RWPE2 (cell line): ENCODE data around the gene JMJD7.

ENCODE experiments used
- ATAC-seq: fragments of 200-7000 bp; cut with Tn5 transposase; 3 replicates; pipeline ENCODE4 v1.9.1; 2021; ENCODE audit warnings: low read depth
- DNase-seq: peaks from one replicate; pipeline ENCODE4 v3.0.0-alpha.2; 2020; ENCODE audit warnings: low spot score
- H3K27ac ChIP-seq: fragments of 450-650 bp; 2 replicates; pipeline ENCODE4 v1.5.1; 2017; ENCODE audit warnings: mild to moderate bottlenecking; ENCODE audit not compliant: poor library complexity, severe bottlenecking
- H3K27me3 ChIP-seq: fragments of 250-450 bp; sonication (Bioruptor Pico); 2 replicates; pipeline ENCODE4 v1.5.1; 2021; ENCODE audit warnings: mild to moderate bottlenecking, moderate library complexity; ENCODE audit not compliant: insufficient read depth, poor library complexity, severe bottlenecking
- H3K36me3 ChIP-seq: fragments of 250-450 bp; sonication (Bioruptor Pico); 2 replicates; pipeline ENCODE4 v1.5.1; 2020; ENCODE audit warnings: low read depth, mild to moderate bottlenecking, moderate library complexity
- H3K4me1 ChIP-seq: fragments of 250-450 bp; sonication (Bioruptor Pico); 2 replicates; pipeline ENCODE4 v1.5.1; 2021; ENCODE audit warnings: mild to moderate bottlenecking, moderate library complexity; ENCODE audit not compliant: insufficient read depth, poor library complexity, severe bottlenecking
- H3K4me3 ChIP-seq: fragments of 250-450 bp; sonication (Bioruptor Pico); 2 replicates; pipeline ENCODE4 v1.5.1; 2021; ENCODE audit warnings: mild to moderate bottlenecking, moderate library complexity; ENCODE audit not compliant: severe bottlenecking
- H3K9me3 ChIP-seq: fragments of 250-450 bp; sonication (Bioruptor Pico); 2 replicates; pipeline ENCODE4 v1.5.1; 2021; ENCODE audit warnings: mild to moderate bottlenecking, moderate library complexity; ENCODE audit not compliant: severe bottlenecking
- CTCF ChIP-seq: fragments of 450-650 bp; IDR thresholded peaks from one replicate; pipeline ENCODE4 v1.5.1; 2017; ENCODE audit warnings: mild to moderate bottlenecking, moderate library complexity; ENCODE audit not compliant: poor library complexity, severe bottlenecking

Gene JMJD7

DNA sequence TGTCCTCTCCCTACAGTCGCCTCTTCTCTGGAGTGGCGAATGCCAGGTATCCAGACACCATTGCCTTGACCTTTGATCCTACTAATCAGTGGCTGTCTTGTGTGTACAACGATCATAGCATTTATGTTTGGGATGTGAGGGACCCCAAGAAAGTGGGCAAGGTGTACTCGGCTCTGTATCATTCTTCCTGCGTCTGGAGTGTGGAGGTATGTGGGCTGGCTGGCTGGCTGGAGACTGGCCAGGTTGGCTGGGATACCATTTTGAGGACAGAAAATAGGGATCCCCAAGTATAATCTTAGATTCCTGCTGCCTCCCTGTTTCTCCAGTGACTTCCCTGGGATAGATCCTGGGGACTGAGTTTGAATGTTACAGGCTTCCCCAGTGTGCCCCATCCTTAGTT lies 13.4 kb upstream of the JMJD7 start:
- no peak overlapping the region for H3K4me3 ChIP-seq
- H3K27me3 ChIP-seq = no peaks in the 10 kb centered on the region
- peaks cover 89% of the 10 kb centered on the region for H3K36me3 ChIP-seq
- no peak for DNase-seq
- TF ChIP-seq CTCF = no peak
- no peak for ATAC-seq
- no peak overlapping the region for H3K27ac ChIP-seq
- peaks cover 3% of the 10 kb centered on the region for H3K4me1 ChIP-seq
- no peaks in the 10 kb centered on the region for H3K9me3 ChIP-seq

GRCh38 chr15:41816788-41817187 lies 11.1 kb upstream of the JMJD7 start:
- H3K9me3 ChIP-seq = no peaks in the 10 kb centered on the region
- no peaks in the 10 kb centered on the region for H3K27me3 ChIP-seq
- no peak for DNase-seq
- no peak for TF ChIP-seq CTCF
- peaks cover 3% of the 10 kb centered on the region for H3K4me1 ChIP-seq
- peaks cover 100% of the 10 kb centered on the region for H3K36me3 ChIP-seq
- no peak for ATAC-seq
- H3K4me3 ChIP-seq = no peak overlapping the region
- no peak overlapping the region for H3K27ac ChIP-seq

DNA sequence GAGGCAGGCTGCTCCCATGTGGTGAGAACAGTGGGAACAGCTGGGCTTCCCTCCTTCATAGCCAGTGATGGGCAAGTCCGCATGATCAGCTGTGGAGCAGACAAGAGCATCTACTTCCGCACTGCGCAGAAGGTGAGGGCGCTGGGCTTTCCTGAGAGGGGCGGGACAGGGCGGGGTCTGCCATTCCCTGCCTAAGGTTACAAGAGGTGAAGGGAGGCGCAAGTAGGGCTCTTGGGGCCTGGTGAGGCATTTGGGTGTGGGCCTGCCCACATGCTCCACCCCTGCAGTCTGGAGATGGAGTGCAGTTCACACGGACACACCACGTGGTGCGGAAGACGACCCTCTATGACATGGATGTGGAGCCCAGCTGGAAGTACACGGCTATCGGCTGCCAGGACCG lies 10.6 kb upstream of the JMJD7 start:
- H3K36me3 ChIP-seq = peaks cover 98% of the 10 kb centered on the region

DNA sequence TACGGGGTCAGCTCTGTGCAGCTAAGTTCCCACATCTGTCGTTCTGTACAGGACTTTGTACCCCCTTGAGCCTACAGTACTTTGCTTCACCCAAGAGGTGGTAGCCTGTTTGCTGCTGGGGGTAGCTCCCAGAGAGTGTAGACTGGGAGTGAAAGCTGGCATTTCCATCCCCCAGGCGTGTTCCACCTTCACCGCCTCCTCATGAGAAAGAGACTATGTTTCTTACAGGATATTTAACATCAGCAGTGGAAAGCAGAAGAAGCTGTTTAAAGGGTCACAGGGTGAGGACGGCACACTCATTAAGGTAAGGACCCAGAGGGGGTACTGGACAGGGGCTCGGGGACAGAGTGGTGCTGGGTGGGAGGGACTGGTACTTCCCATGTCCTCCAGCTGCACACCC lies 10.1 kb upstream of the JMJD7 start:
- ATAC-seq = no peak
- peaks cover 98% of the 10 kb centered on the region for H3K36me3 ChIP-seq

More for the DNA sequence above, 10.6 kb upstream of the JMJD7 start:
- H3K9me3 ChIP-seq = no peaks in the 10 kb centered on the region
- no peak for TF ChIP-seq CTCF
- no peak overlapping the region for H3K4me3 ChIP-seq
- no peaks in the 10 kb centered on the region for H3K27me3 ChIP-seq
- ATAC-seq (no peak), DNase-seq (no peak)
- peaks cover 3% of the 10 kb centered on the region for H3K4me1 ChIP-seq
- H3K27ac ChIP-seq = no peak overlapping the region

More for the DNA sequence above, 10.1 kb upstream of the JMJD7 start:
- no peaks in the 10 kb centered on the region for H3K9me3 ChIP-seq
- TF ChIP-seq CTCF = no peak
- H3K27ac ChIP-seq = no peak overlapping the region
- H3K4me1 ChIP-seq = peaks cover 3% of the 10 kb centered on the region
- H3K4me3 ChIP-seq = no peak overlapping the region
- H3K27me3 ChIP-seq = no peaks in the 10 kb centered on the region
- DNase-seq = no peak
